ENCODE data around the gene ATP2C1. TPM values are rescaled to one million over a fixed set of nuclear protein-coding genes. Genes with fewer than 3 reads are reported as not detected.

Gene ATP2C1
- total and polyA plus RNA-seq, 2 of the 4 experiments (the other 2 are of a cell fraction): 41.4 to 50.2 TPM

- no peaks in the 10 kb centered on the region for H3K9me3 ChIP-seq (ENCODE audit: control insufficient read depth, insufficient read depth, low read length)
- no peak overlapping the region for H2BK15ac ChIP-seq (ENCODE audit: low read depth, low read length)
- H2AFZ ChIP-seq (replicated peaks; ENCODE audit: low read length, poor library complexity): no peak overlapping the region
- H3K27me3 ChIP-seq (ENCODE audit: control insufficient read depth, insufficient read depth, low read length): no peaks in the 10 kb centered on the region
- TF ChIP-seq SMC3 (IDR thresholded peaks at IDR 0.05; ENCODE audit: low read depth, low read length): peak; percentile 22; the same call in 1 of the 2 replicates
- TF ChIP-seq CTCF (conservative IDR thresholded peaks at IDR 0.05; ENCODE audit: low read depth, low read length): peak; percentile 35; the same call in 1 of the 2 replicates
- TF ChIP-seq RAD21 (IDR thresholded peaks at IDR 0.05; ENCODE audit: low read length): peak; percentile 33; the same call in 1 of the 2 replicates
- no peak for TF ChIP-seq ELK1 (IDR thresholded peaks at IDR 0.05; ENCODE audit: borderline replicate concordance, low read depth, low read length)
- ChIA-PET CTCF (interaction anchor here (0.9 kb wide), 1 partner anchor 966 kb away, joined by 3 read pairs; no protein-coding TSS in a partner anchor), POLR2A (ENCODE audit: unreplicated experiment) (no interaction called here)
- no peak overlapping the region for H2BK120ac ChIP-seq (ENCODE audit: low read depth, low read length)
- H4K91ac ChIP-seq (ENCODE audit: insufficient read depth, low read depth, low read length): no peak overlapping the region
- peak; percentile 1 for DNase-seq
- intact Hi-C loops (cut with micrococcal nuclease) (loop anchor here (5.0 kb wide), 1 partner anchor 744 kb away; no protein-coding TSS in a partner anchor), in situ Hi-C loops (cut with MboI; ENCODE audit: low sequenced_read_pairs) (no loop called here), dilution Hi-C loops (cut with HindIII; ENCODE audit: low sequenced_read_pairs, unreplicated experiment) (no loop called here)
- BruUV-seq (replicated peaks): no TSS peak
- H4K5ac ChIP-seq (ENCODE audit: low read depth, low read length): no peak overlapping the region
- no peak overlapping the region for H2BK5ac ChIP-seq (ENCODE audit: low read depth, low read length, poor library complexity, severe bottlenecking)
- ATAC-seq (ENCODE audit: low read depth): no peak
- no peak overlapping the region for H2BK20ac ChIP-seq (ENCODE audit: low read depth, low read length)
- H4K20me1 ChIP-seq (ENCODE audit: insufficient read depth, low read length): no peaks in the 10 kb centered on the region
- H3K9me1 ChIP-seq (ENCODE audit: insufficient read depth, low read length): no peaks in the 10 kb centered on the region
- no peaks in the 10 kb centered on the region for H3K79me1 ChIP-seq (ENCODE audit: low read depth in 1 of 2, low read length in 2 of 2)
- no peak overlapping the region for H2AK5ac ChIP-seq (ENCODE audit: low read depth, low read length)
- H3K4me3 ChIP-seq (ENCODE audit: insufficient read depth, low read depth, low read length): no peak overlapping the region
- no peak overlapping the region for H3K18ac ChIP-seq (ENCODE audit: low read depth, low read length)
- H3K23ac ChIP-seq (ENCODE audit: low read depth, low read length): no peak overlapping the region
- no peak overlapping the region for H4K8ac ChIP-seq (ENCODE audit: low read depth in 2 of 2, low read length in 2 of 2)
- H3K4me2 ChIP-seq (ENCODE audit: low read depth, low read length): no peak overlapping the region
- WGBS, 2 experiments (ENCODE audit: extremely low coverage in 2 of 2, insufficient read length in 1 of 2): no CpG with 5 or more reads among the region's 3 CpGs
- no peak overlapping the region for H3K14ac ChIP-seq (replicated peaks; ENCODE audit: low read depth, low read length)
- H3K9ac ChIP-seq (ENCODE audit: low read depth, low read length): no peak overlapping the region
- no peak overlapping the region for H3K27ac ChIP-seq (ENCODE audit: insufficient read depth, low read length)
- no peak overlapping the region for H3K4ac ChIP-seq (ENCODE audit: low read depth, low read length)
- H3K56ac ChIP-seq (ENCODE audit: extremely low read depth, insufficient read depth, low read length): no peak overlapping the region
- no peaks in the 10 kb centered on the region for H3K4me1 ChIP-seq (ENCODE audit: control insufficient read depth, insufficient read depth, low read length)
- H2AK9ac ChIP-seq (replicated peaks; ENCODE audit: low read depth, low read length, poor library complexity): no peak overlapping the region
- H3K36me3 ChIP-seq (ENCODE audit: control insufficient read depth, insufficient read depth, low read length): no peaks in the 10 kb centered on the region
Measured at GRCh38 chr3:131053043-131053859, 159.4 kb downstream of the ATP2C1 start.

Small RNA genes lying within 50 kb of the gene (microRNA-seq; reads per million reads assigned to microRNA genes)
- not detected for gene RF00019 (ENCODE audit: insufficient read depth, insufficient read length)

Small RNA genes lying within 50 kb of the gene (small RNA-seq; reads per million reads assigned to genes)
- gene RF00019: 0 reads per million in 5 experiments

Other genes with a start within 250 kb of the ATP2C1 start
- gene PIK3R4, start 147.3 kb upstream of the ATP2C1 start, total RNA-seq (2012; rRNA removed): 24.7 and 27.2 TPM in 2 replicates
- gene PIK3R4, start 147.3 kb upstream of the ATP2C1 start, polyA plus RNA-seq (2012; rRNA removed): 19.7 and 20.1 TPM in 2 replicates
- 7.5 and 8.1 TPM in 2 replicates for gene ASTE1, start 132.7 kb downstream of the ATP2C1 start, total RNA-seq (2012; rRNA removed)
- gene ASTE1, start 132.7 kb downstream of the ATP2C1 start, polyA plus RNA-seq (2012; rRNA removed): 3.2 and 3.3 TPM in 2 replicates
- gene NEK11, start 132.8 kb downstream of the ATP2C1 start, total RNA-seq (2012; rRNA removed): 1.6 and 1.9 TPM in 2 replicates
- 0.80 and 1.1 TPM in 2 replicates for gene NEK11, start 132.8 kb downstream of the ATP2C1 start, polyA plus RNA-seq (2012; rRNA removed)

All from IMR-90 (cell line).